Mononuclear cell (primary cell): ENCODE measurements around the gene TARP.

ENCODE experiments used
- H3K27me3 ChIP-seq: 2 replicates; pipeline ENCODE4 v1.6.0; 2011; ENCODE audit warnings: low read length, control low read depth; ENCODE audit not compliant: insufficient read depth
- H3K4me1 ChIP-seq: 2 replicates; pipeline ENCODE4 v1.5.1; 2011; ENCODE audit warnings: mild to moderate bottlenecking, low read length, control low read depth; ENCODE audit not compliant: insufficient read depth
- H3K4me3 ChIP-seq: 2 replicates; pipeline ENCODE4 v1.5.1; 2011; ENCODE audit warnings: mild to moderate bottlenecking, low read length, moderate library complexity
- H3K9me3 ChIP-seq: 2 replicates; pipeline ENCODE4 v1.5.1; 2011; ENCODE audit warnings: low read depth, mild to moderate bottlenecking, control low read depth, low read length

Gene TARP

DNA sequence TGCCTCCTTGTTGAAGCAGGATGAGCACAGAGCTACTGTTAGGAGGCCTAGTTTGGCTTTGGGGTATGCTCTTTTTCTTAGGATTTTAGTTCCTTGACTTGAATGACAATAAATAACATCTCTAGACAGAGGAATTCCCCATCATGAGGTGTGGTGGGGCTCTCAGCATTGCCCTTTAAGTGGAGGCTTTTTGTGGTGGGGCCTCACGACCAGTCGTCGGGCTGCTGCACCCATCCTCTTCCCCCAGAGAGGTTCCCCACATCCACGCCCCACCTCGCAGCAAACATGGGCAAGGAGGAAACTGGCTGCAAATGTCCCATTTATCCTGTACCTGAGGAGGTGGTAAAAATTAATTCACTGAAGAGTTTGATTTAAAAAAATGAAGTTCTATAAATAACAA is 36.1 kb upstream of the TARP start:
- Histone ChIP-seq H3K4me1 (peaks cover 61% of the 10 kb centered on the region), H3K9me3 (no peaks in the 10 kb centered on the region), H3K4me3 (no peak overlapping the region), H3K27me3 (no peaks in the 10 kb centered on the region)

DNA sequence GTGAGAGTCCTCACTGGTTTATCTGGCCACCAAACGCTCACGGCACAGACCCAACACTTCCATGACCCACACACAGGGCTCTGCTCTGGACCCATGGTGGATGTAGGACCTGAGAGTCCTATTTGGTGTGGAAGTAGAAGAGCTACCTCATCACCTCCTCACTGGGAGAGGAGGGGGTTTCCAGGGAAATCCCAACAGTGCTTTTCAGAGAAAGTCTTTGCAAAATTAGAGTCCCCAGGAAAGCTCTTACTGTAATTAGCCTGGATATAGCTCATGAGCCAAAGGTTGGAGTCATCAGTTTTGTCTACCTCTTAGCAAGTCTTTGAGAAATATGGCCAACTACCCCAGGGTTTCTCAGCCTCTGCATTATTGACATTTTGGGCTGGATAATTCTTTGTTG is 34.7 kb upstream of the TARP start:
- Histone ChIP-seq H3K27me3 (no peaks in the 10 kb centered on the region), H3K9me3 (no peaks in the 10 kb centered on the region), H3K4me1 (peaks cover 57% of the 10 kb centered on the region), H3K4me3 (no peak overlapping the region)

DNA sequence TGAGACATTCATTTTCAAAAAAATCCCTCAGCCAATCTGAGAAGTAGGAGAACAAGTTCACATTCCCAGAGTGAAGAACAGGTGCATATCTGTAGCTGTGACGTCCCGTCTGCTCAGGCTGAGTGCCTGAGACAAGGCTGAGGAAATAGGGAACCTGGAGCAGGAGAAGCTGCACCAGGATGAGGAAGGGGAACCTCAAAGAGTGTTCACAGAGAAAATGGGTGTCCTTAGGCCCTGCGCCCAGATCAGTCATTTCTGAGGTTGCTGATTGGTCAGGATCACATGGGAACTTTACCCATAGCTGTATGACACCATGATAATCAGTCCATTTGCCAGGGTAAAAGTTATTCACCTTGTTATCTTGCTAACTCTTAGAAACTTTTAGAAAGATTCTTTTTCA is 34.2 kb upstream of the TARP start:
- Histone ChIP-seq H3K4me1 (peaks cover 53% of the 10 kb centered on the region), H3K9me3 (no peaks in the 10 kb centered on the region), H3K4me3 (no peak overlapping the region), H3K27me3 (no peaks in the 10 kb centered on the region)

DNA sequence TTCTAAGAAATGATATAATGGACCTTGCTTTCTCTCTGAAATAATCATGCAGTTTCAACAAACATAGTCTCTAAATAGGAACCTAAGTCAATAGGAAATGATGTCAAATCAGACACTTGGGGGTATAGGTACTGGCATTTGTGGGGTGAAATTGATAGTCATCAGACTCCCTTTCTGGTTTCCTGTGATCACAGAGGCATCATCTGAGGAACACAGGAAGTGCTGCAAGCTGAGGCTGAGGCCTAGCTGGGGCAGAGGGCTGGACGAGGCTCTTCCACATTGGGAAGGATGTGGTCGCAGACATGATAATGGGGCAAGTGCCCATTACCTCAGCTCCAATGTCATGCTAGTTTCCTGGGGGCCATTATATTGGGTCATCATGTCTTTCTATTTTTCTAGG is 33.5 kb upstream of the TARP start:
- Histone ChIP-seq H3K9me3 (no peaks in the 10 kb centered on the region), H3K4me3 (no peak overlapping the region), H3K4me1 (peaks cover 49% of the 10 kb centered on the region), H3K27me3 (no peaks in the 10 kb centered on the region)

DNA sequence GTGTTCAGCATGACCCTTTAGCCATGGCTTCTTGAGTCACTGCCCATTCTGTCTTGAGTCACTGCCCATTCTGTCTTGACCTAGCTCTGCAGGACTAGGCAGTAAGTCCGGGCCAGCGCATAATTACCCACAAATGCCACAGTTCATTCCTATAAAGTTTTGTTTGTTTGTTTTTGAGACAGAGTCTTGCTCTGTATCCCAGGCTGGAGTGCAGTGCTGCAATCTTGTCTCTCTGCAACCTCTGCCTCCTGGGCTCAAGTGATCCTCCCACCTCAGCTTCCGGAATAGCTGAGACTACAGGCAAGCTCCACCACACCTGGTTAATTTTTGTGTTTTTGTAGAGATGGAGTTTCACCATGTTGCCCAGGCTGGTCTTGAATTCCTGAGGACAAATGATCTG is 32.7 kb upstream of the TARP start:
- Histone ChIP-seq H3K4me3 (no peak overlapping the region), H3K9me3 (no peaks in the 10 kb centered on the region), H3K27me3 (no peaks in the 10 kb centered on the region), H3K4me1 (peaks cover 45% of the 10 kb centered on the region)

DNA sequence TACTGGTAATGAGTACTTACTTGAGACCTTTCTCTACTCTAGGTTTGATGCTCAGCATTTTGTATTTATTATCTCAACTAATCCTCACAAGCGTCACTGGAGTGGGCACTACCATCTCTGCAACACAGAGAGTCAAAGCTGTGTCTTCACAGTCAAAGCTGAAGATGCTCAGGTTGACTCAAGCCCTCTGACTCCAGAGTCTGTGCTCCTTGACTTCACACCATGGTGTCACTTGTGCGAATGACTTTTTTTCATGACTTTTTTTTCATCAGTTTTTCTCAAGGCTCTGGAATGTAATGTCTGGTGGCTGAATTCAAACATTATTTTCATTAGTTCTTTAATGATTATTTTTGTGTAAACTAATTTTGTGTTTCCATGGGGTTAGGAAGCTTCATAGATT is 30.4 kb upstream of the TARP start:
- Histone ChIP-seq H3K9me3 (no peaks in the 10 kb centered on the region), H3K27me3 (no peaks in the 10 kb centered on the region), H3K4me3 (peak overlapping the region; percentile 26), H3K4me1 (peaks cover 34% of the 10 kb centered on the region)

DNA sequence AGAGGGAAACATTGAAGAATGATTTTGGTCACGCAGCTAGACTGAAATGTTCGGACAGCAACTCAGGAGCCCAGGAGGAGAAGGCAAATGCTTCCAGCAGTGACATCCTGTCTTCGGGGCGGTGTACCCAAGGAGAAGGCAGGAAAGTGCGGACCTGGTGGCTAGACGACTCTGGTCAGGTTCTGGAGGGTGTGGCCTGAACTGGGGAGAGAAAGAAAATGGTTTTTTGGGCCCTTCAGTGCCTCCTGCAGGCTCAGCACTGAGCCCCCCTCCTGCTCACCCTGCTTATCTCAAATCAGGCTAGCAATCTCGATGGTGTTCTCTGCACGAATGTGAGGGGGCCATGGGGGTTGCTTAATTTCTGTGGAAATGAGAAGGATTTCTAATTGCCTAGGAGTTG is 26.7 kb upstream of the TARP start:
- no peaks in the 10 kb centered on the region for H3K9me3 ChIP-seq
- H3K4me1 ChIP-seq, result peaks cover 22% of the 10 kb centered on the region
- no peaks in the 10 kb centered on the region for H3K27me3 ChIP-seq
- peak overlapping the region; percentile 1 for H3K4me3 ChIP-seq

DNA sequence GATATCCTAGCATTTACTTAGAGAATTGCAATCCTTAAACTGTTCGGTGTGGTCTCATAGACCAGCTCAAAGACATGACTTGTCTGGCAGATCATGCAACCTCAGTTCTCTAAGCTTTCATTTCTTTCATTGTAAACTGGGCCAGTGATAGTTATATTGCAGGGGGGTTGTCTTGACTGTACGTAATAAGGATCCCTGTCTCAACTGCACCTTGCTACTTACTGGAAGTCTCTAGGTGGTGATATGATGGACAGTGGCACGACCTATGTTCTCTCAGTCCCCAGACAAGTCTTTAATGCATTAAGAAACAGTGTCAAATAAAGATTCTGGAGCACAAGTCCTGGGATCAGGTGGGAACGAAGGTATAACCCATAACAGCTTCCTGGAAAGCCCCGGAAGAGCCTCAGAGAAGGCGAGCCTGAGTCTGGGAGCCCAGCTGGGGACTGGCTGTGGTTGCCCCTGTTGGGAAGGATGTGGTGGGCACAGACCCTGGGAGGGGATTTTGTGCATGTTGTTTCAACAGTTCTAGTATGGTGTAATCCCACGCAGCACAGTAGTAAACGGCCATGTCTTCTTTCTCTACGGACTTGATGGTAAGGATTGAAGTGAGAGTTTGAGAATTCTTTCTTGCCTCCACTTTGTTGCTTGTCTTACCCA is 26.0 kb upstream of the TARP start:
- no peaks in the 10 kb centered on the region for H3K27me3 ChIP-seq
- H3K9me3 ChIP-seq, result no peaks in the 10 kb centered on the region
- H3K4me1 ChIP-seq, result peaks cover 22% of the 10 kb centered on the region
- peak overlapping the region; percentile 2 for H3K4me3 ChIP-seq

DNA sequence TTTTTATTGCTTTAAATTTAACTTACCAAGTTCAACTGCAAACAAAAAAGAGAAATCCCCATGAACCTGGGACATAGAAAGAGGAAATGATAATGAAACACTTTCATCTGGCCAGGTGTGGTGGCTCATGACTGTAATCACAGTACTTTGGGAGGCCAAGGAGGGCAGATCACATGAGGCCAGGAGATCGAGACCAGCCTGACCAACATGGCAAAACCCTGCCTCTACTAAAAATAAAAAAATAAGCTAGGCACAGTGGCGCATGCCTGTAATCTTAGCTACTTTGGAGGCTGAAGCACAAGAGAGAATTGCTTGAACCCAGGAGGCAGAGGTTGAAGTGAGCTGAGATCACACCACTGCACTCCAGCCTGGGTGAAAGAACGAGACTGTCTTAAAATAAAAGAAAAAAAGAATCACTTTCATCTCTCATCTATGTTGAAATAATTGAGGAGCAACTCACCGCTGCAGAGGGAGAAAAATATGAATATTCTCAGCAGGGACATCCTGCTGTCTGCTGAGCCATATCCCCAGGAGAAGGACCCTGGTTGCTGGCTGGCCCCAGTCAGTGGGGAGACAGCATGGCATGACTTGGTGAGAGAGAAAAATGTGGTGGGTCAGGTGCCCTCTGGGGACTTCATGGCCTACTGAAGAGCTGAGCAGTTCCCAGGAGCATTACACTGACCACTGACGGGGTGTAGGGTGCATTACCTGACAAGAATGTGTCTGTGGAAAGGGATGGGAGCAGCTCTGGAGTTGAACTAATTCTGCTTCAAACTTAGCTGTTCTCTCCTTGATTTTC is 22.8 kb upstream of the TARP start:
- no peak overlapping the region for H3K4me3 ChIP-seq
- peaks cover 22% of the 10 kb centered on the region for H3K4me1 ChIP-seq
- no peaks in the 10 kb centered on the region for H3K9me3 ChIP-seq
- no peaks in the 10 kb centered on the region for H3K27me3 ChIP-seq

DNA sequence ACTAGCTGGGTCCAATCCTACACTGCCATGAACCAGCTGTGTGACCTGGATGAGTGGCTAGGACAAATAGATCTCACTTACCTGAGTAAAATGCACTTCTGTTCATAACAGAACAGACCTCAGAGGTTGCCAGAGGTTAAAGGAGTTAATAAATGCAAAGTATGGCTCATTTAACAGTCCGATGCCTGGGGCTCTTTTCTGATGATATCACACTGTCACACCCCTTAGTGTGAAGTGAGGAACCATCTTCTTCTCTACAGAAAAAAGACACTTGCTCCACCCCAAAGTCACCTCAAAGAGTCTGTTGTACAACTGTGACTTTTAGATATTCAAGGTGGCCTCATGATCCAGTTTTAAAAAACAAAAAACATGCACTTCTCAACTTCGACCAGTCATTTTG is 21.5 kb upstream of the TARP start:
- Histone ChIP-seq H3K27me3 (no peaks in the 10 kb centered on the region), H3K4me3 (no peak overlapping the region), H3K4me1 (peaks cover 18% of the 10 kb centered on the region), H3K9me3 (no peaks in the 10 kb centered on the region)

DNA sequence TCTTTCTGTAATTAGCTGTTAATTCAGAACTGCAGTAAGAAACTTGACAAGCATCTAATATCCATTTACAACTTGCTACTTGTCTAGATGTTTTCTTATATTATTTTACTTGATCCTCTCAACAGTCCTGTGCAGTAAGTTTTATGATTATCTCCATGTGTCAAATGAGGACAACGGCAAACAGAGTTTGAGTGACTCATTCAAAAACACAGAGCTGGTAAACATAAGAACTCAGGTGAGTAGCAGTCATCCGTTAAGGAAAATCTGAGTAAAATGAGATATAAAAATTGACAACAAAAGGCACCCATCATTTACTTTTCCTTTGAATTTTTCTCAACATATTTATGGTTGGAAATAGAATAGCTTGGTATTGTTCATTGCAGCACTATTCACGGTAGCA is 19.0 kb upstream of the TARP start:
- no peaks in the 10 kb centered on the region for H3K9me3 ChIP-seq
- H3K27me3 ChIP-seq, result no peaks in the 10 kb centered on the region
- H3K4me1 ChIP-seq, result peaks cover 12% of the 10 kb centered on the region
- H3K4me3 ChIP-seq, result no peak overlapping the region

DNA sequence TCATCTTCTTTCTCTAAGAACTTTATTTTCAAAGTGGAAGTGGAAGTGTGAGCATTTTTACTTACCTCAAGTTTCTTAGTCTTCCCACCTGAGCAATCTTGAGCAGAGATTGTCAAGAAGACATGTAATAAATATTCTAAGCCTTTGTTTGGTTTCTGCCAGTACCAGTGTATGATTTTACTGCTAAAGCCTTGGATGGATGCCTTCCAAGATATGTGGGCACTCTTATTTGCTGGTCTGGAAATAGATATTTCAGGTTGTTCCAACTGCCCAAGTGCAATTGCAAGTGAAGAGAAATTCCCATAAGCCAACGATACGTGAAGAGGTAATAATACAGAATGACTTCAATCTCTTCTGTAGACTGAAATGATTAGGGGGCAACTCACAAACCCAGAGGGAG is 18.2 kb upstream of the TARP start:
- H3K4me3 ChIP-seq, result no peak overlapping the region
- H3K9me3 ChIP-seq, result no peaks in the 10 kb centered on the region
- no peaks in the 10 kb centered on the region for H3K27me3 ChIP-seq
- peaks cover 12% of the 10 kb centered on the region for H3K4me1 ChIP-seq

DNA sequence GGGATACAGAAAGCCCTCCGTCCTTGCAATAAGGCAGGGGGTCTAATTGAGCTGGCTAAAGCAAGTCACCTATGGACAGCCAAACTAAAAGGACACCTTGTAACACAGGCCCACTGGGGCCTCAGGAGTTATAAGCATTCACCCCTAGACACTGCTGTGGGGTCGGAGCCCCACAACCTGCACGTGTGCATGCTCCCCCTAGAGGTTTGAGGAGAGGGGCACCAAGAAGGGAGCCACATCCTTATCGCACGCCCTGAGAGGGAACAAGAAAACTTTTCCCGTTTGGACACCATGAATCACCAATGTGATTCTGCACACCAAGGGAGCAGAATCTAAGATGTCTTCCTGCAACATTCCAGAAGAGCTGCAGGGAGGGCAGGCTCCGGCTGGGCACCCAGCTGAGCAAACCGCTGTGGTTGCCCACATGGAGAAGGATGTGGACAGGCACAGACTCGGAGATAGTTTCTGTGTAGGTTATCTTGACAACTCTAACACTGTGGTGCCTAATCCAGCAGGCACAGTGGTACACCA is 17.7 kb upstream of the TARP start:
- H3K9me3 ChIP-seq, result no peaks in the 10 kb centered on the region
- H3K4me1 ChIP-seq, result peaks cover 7% of the 10 kb centered on the region
- no peaks in the 10 kb centered on the region for H3K27me3 ChIP-seq
- no peak overlapping the region for H3K4me3 ChIP-seq

DNA sequence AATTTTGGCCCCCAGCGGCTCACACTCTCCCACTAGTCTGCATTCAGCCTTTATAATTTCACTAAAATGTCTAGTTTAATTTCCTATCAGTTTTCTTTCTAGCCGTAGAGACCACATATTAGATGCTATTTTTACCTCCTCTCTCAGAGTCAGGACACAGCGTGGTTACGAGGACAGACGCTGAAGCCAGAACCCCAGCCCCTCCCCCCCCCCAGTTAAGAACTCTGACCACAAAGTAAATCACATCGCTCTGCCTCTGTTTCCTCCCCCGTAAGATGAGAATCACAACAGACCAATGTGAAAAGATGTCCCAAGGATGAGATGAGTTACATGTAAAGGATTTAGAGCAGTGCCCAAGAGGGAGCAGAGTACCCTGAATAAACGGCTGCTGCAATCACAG is 11.1 kb upstream of the TARP start:
- Histone ChIP-seq H3K4me1 (peaks cover 33% of the 10 kb centered on the region), H3K27me3 (no peaks in the 10 kb centered on the region), H3K9me3 (no peaks in the 10 kb centered on the region), H3K4me3 (no peak overlapping the region)

DNA sequence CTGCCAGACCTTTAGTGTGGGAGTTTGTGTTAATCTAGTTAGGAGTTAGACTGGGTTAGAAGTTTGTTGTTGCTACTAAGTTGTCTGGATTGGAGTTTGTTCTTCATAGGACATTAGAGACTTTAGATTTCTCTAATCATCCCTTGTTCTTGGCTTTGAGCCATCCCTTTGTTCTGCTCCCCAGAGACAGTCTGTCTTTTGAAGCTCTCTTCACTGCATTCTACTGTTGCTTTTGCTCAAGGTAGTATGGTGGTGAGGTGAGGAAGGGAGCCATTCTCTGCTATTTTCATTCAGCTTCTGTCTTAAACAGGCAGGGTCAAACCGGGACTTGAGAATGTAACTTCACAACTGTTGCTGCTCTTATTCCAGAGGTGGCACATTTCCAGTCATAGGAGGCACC is 10.4 kb upstream of the TARP start:
- Histone ChIP-seq H3K4me3 (no peak overlapping the region), H3K4me1 (peaks cover 33% of the 10 kb centered on the region), H3K9me3 (no peaks in the 10 kb centered on the region), H3K27me3 (no peaks in the 10 kb centered on the region)

DNA sequence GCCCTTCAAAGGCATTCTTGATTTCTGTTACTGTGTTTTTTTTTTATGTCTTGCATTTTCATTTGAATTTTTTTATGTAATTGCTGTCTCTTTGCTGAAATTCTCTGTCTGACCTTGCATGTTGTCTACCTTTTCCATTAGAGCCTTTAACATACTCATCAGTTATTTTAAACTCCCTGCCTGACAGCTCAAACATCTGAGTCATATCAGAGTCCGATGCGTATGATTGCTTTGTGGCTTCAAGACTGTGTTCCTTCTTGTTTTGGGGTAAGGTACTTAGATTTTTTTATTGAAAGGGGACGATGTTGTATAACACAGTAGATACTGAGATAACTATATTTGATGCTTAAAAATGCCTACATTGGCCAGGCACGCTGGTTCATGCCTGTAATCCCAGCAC is 9.7 kb upstream of the TARP start:
- Histone ChIP-seq H3K27me3 (no peaks in the 10 kb centered on the region), H3K4me3 (no peak overlapping the region), H3K4me1 (peaks cover 33% of the 10 kb centered on the region), H3K9me3 (no peaks in the 10 kb centered on the region)
